Activated CD8-positive, alpha-beta memory T cell treated with anti-CD3 and anti-CD28 coated beads, Interleukin-2, amount 10 ng/mL, durations not matched to agents 7 days and 5 days (primary cell): Measurements from ENCODE around the gene FBXL14. TPM values are rescaled to one million over a fixed set of nuclear protein-coding genes. Genes with fewer than 3 reads are reported as not detected.

Source experiments
- ATAC-seq: fragments of 150-1000 bp; cut with Tn5 transposase; one replicate; pipeline ENCODE4 v1.10.0; 2021; ENCODE audit warnings: moderate library complexity
- CTCF ChIA-PET: fragments of 350-600 bp; sonication (Branson Sonifier 250); formaldehyde crosslinking; loops from one replicate; lab custom pipeline; 2021; ENCODE audit warnings: antibody characterized with exemption; lab: Charles Lee
- DNase-seq: peaks from one replicate; pipeline ENCODE4 v3.0.0-alpha.2; 2020
- H3K27ac Mint-ChIP-seq: one replicate; pipeline ENCODE4 v1.8.0; 2021; ENCODE audit warnings: mild to moderate bottlenecking, mixed read lengths
- H3K27me3 Mint-ChIP-seq: one replicate; pipeline ENCODE4 v1.8.0; 2021; ENCODE audit warnings: mixed read lengths
- H3K36me3 Mint-ChIP-seq: one replicate; pipeline ENCODE4 v1.8.0; 2021; ENCODE audit warnings: mild to moderate bottlenecking, mixed read lengths
- H3K4me1 Mint-ChIP-seq: one replicate; pipeline ENCODE4 v1.8.0; 2021; ENCODE audit warnings: mixed read lengths
- H3K4me3 Mint-ChIP-seq: one replicate; pipeline ENCODE4 v1.8.0; 2021; ENCODE audit warnings: mild to moderate bottlenecking, moderate library complexity, mixed read lengths
- H3K9me3 Mint-ChIP-seq: one replicate; pipeline ENCODE4 v1.8.0; 2022; ENCODE audit warnings: low read depth, mixed read lengths
- total RNA-seq, 2 experiments: library from RNA; stranded (reverse); gene quantifications; one replicate each; pipeline ENCODE4 v1.2.3, GENCODE V29; 2021

FBXL14 gene
- total RNA-seq, 2 experiments from 2014 or later = 28.2 to 33.4 TPM

DNA sequence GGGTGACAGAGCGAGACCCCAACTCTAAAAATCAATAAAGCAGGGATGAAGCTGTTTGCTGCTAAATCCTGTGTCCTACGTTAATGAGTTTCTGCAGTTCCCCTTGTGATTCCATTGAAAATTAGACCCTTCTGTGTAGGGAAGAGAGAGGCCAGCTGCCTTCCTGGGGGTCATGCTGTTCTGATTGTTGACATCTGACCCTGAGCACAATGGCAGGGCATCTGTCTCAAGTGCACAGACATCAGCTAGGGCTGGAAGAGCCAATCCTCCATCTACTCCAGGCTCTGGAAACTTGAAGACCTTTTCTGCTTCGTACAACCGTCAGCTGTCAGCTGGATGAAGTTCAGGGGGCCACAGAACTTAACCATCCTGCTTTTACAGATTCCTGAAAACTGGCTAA is 10.1 kb downstream of the FBXL14 start:
- CTCF ChIA-PET = interaction anchor here (0.8 to 3.3 kb wide), 24 partner anchors 9 to 1142 kb away, joined by 3 to 114 read pairs (median 5); no protein-coding TSS in a partner anchor
- Mint-ChIP-seq H3K4me3 (no peak overlapping the region), H3K9me3 (no peaks in the 10 kb centered on the region), H3K36me3 (peaks cover 3% of the 10 kb centered on the region), H3K27me3 (no peaks in the 10 kb centered on the region), H3K27ac (no peak overlapping the region), H3K4me1 (peaks cover 19% of the 10 kb centered on the region)
- DNase-seq = no peak
- ATAC-seq = no peak

DNA sequence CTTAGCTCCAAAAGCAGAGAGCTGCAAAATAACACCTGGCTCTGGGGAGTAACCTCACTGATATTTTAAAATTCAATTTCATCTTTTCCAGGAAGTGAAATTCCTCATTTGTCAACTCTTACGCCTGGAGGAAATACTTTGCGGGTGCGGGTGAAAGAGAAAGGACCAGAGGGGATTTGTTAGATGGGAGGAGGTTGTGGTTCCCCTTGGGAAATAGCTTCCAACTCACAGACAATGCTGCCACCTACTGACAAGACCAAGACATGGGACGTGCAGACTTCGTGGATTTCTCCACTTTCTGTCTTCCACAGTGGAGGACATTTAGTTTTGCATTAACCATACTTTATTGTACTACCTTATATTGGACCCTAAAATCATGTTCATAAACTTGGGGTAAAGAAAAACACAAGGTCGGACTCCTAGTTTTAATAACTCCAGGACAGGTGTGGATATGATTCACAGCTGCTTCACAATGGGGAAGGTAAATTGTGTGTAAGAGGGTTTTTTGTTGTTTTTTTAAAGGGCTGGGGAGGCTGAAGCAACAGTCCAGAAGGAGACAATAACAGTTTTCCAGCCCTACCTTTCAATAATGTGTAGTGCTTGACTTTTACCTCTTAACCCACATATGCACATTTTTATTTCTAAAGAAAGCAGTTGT is 10.8 kb downstream of the FBXL14 start:
- Mint-ChIP-seq H3K4me3 (no peak overlapping the region), H3K27me3 (no peaks in the 10 kb centered on the region), H3K4me1 (peaks cover 15% of the 10 kb centered on the region), H3K9me3 (no peaks in the 10 kb centered on the region), H3K36me3 (peaks cover 3% of the 10 kb centered on the region), H3K27ac (no peak overlapping the region)
- ATAC-seq (peak; percentile 76), DNase-seq (peak; percentile 76)
- CTCF ChIA-PET = interaction anchor here (0.5 to 3.3 kb wide), 59 partner anchors 10 to 1015 kb away, joined by 3 to 114 read pairs (median 4); partner anchors contain the start of genes RAD52 and WNT5B

DNA sequence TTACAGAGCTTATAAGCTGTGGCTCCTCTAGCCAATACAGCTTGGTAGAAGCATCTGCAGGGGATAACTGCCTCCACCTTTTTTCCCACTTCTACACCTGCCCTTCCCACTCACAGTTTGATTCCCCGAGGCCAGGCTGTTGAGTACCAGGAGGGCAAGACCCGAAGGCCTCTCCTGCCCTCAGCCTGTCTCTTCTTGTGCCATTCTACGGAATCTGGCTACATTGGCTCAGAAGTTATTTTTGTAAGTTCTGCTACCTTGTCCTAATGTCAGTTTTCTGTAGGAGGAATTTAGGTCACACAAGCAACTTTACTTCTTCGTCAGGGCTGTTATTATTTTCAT is 11.7 kb downstream of the FBXL14 start:
- CTCF ChIA-PET = interaction anchor here (0.5 to 3.3 kb wide), 45 partner anchors 10 to 1006 kb away, joined by 3 to 114 read pairs (median 4); partner anchors contain the start of genes RAD52 and WNT5B
- no peak for DNase-seq
- H3K27ac Mint-ChIP-seq = no peak overlapping the region
- H3K27me3 Mint-ChIP-seq = no peaks in the 10 kb centered on the region
- peaks cover 3% of the 10 kb centered on the region for H3K36me3 Mint-ChIP-seq
- no peak for ATAC-seq
- no peaks in the 10 kb centered on the region for H3K9me3 Mint-ChIP-seq
- no peak overlapping the region for H3K4me3 Mint-ChIP-seq
- H3K4me1 Mint-ChIP-seq = peaks cover 9% of the 10 kb centered on the region

DNA sequence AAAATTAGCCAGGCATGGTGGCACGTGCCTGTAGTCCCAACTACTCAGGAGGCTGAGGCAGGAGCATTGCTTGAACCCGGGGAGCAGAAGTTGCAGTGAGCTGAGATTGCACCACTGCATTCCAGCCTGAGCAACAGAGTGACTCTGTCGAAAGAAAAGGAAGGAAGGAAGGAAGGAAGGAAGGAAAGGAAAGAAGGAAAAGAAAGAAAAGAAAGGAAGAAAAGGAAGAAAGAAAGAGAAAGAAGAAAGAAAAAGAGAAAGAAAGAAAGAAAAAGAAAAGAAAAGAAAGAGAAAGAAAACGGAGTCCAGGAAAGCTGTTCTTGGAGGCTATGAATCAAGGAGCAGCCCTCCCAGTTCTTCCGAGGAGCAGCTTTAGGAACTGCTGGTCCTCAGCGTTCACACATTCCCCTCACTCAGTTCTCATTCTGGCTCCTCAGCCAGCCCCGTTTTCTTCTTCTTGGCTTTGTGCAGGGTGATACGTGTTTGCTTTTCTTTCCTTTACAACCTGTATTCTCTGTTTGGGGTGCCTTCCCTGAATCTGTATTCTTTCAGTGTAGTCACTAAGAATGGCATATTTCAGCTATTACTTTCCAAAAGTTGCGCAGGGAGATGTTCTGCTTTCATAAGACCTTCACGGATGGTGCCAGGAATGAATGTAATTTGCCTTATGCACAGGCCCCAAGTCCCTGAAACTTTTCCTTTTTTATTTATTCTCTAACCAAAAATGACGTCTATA is 12.2 kb downstream of the FBXL14 start:
- CTCF ChIA-PET = interaction anchor here (1.0 to 3.3 kb wide), 16 partner anchors 11 to 740 kb away, joined by 3 to 114 read pairs (median 6); partner anchors contain the start of gene WNT5B
- H3K4me3 Mint-ChIP-seq = no peak overlapping the region
- no peak overlapping the region for H3K27ac Mint-ChIP-seq
- no peaks in the 10 kb centered on the region for H3K27me3 Mint-ChIP-seq
- H3K4me1 Mint-ChIP-seq = peaks cover 8% of the 10 kb centered on the region
- ATAC-seq (no peak), DNase-seq (no peak)
- H3K36me3 Mint-ChIP-seq = peaks cover 1% of the 10 kb centered on the region
- no peaks in the 10 kb centered on the region for H3K9me3 Mint-ChIP-seq

DNA sequence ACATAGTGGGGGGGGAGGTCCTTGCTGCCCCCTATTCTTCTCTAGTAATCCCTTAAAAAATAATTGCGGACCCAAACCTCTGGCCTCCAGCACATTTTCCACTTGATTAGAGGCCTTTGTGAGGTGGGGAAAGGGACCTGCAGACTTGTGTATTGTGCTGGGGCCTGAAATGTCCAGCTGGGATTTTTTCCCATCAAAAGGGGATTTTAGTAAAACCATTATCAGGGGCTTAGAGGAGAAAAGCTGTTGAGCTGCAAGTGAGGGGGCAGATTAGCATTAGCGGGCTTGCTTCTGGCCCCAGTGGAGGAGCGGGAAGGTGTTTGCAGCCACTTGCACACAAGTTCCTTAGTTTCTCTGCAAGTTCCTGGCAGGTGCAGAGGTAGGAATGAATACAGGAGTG is 13.9 kb downstream of the FBXL14 start:
- Mint-ChIP-seq H3K27ac (no peak overlapping the region), H3K36me3 (peaks cover 1% of the 10 kb centered on the region), H3K27me3 (no peaks in the 10 kb centered on the region)

DNA sequence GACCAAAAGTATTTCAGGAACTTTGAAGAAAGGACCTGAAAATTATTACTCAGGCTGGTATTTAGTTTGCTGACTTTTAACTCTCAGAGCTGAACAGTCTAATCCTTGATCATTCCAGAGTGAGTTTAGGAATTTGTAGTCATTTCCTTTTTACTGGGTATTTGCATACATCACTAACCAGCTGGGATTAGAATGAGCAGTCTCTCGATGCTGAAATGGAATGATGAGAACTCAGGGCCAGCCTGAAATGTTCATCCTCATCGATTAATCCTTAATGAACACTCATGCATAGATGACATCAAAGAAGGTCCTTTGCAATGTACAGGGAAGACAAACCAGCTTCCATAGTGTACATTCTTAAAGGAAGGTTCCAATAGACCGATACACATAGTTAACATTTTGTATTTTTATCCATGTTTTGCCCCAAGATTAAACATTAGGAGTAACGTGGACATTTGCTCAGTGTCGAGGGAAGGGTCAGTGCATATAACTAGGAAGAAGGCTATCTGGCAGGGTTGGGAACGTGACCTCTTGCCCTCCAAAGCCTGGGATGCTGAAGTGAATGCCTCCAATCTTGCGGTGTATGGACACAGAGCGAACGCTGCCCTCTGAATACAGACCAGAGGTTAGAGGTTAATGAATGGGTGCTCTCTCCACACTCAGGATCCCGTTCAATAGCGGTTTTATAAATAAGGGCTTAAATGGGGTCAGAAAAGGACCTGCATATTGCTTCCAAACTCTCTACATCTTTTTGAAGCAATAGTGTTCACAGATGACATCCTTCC is 14.5 kb downstream of the FBXL14 start:
- Mint-ChIP-seq H3K36me3 (peaks cover 1% of the 10 kb centered on the region), H3K4me3 (no peak overlapping the region), H3K27ac (no peak overlapping the region), H3K9me3 (no peaks in the 10 kb centered on the region), H3K27me3 (no peaks in the 10 kb centered on the region), H3K4me1 (peaks cover 8% of the 10 kb centered on the region)
- ATAC-seq = no peak
- no peak for DNase-seq
- CTCF ChIA-PET = interaction anchor here (1.1 to 1.7 kb wide), 3 partner anchors 14 to 462 kb away, joined by 3 to 13 read pairs (median 7); no protein-coding TSS in a partner anchor

More for the DNA sequence above, 13.9 kb downstream of the FBXL14 start:
- ATAC-seq (no peak), DNase-seq (no peak)
- H3K4me1 Mint-ChIP-seq = peaks cover 8% of the 10 kb centered on the region
- no peaks in the 10 kb centered on the region for H3K9me3 Mint-ChIP-seq
- H3K4me3 Mint-ChIP-seq = no peak overlapping the region
- CTCF ChIA-PET = interaction anchor here (1.1 to 1.5 kb wide), 2 partner anchors 15 to 462 kb away, joined by 3 to 13 read pairs; no protein-coding TSS in a partner anchor

DNA sequence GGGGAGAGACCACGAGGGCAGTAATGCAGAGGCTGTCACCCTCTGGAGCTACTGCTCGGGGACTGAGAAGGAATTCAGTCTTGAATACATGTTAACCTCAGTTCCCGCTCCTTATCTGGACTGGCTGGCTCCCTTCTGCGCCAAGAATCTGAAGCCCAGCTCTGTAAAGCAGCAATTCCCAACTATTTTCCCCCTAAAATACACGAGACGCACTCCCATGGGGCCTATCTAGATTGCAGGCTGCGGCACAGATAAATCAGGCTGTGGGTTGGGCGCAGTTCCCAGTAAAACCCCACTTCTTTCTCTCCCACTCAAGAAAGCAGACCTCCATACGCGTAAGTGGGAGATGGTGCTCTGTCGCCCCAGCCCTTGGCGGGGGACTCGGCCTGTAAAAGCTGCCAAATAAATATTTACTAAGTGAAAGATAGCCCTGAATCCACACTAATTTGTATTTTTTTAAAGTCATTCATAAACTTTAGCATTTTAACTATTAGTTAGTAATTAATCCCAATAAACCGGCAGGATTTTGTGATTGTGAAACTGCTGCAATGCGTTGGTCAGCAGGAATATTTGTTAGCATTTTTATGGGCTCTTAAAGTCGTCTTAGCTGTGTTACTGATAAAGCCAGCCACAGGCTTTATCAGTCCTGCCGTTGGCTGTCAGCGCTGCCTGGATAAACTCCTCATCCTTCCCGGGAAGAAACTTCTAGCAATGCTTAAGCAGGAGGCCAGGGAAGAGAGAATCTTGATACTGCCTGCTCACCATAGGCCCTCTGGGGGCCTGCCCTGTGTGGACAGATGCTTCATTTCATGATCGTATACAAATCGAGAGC is 17.8 kb downstream of the FBXL14 start:
- H3K4me3 Mint-ChIP-seq = no peak overlapping the region
- no peak overlapping the region for H3K27ac Mint-ChIP-seq
- no peaks in the 10 kb centered on the region for H3K36me3 Mint-ChIP-seq
- ATAC-seq = no peak
- H3K4me1 Mint-ChIP-seq = no peaks in the 10 kb centered on the region
- H3K9me3 Mint-ChIP-seq = no peaks in the 10 kb centered on the region
- DNase-seq = no peak
- no peaks in the 10 kb centered on the region for H3K27me3 Mint-ChIP-seq
- CTCF ChIA-PET = interaction anchor here (1.2 to 1.3 kb wide), 3 partner anchors 12 to 459 kb away, joined by 3 to 7 read pairs (median 4); no protein-coding TSS in a partner anchor

DNA sequence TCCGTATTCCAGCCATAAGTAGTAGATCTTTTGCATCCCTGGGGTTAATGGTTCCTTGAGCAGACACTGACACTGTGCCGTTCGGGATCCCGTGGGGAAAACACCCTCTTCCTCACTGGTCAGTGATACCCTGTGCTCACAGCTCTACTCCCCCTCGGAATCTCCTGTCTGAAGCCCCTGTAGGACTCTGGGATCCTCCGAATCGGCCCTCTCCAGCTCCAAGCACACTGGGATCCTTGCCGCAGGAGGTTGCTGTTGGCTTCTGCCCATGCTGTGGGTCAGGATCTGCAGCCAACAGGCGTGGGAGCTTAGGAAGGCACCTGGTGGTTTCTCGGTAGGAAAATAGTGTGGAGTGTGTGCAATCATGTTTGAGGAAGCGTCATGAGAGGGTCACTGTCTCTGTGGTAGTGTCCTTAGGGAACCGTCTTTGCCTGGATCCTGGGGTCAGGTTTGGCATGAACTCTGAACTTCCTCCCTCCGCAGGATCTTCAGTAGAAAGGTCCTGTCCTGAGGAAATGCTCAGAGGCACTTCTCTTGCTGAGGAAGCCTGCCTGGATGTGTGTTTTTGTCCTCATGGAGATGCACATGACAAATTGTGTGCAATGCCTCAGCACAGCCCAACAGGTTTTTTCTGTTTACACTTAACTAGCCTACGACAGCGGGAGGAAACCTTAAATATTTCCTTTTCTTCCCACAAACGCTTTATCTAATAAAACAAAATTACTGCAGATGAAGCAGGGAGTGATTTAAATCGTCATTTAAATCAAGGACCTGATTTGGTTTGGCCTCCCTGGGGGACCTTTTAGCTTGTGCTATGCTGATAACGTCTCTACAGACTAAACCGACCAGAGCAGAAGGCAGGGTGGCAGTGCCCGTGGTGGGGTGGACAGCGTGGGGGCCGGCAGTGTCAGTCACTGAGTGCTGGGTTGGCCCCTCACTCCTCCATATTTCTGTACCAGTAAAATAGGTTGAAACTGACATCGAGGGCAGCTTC is 18.7 kb downstream of the FBXL14 start:
- Mint-ChIP-seq H3K9me3 (no peaks in the 10 kb centered on the region), H3K4me1 (no peaks in the 10 kb centered on the region), H3K4me3 (no peak overlapping the region), H3K36me3 (no peaks in the 10 kb centered on the region), H3K27ac (no peak overlapping the region), H3K27me3 (no peaks in the 10 kb centered on the region)
- ATAC-seq (no peak), DNase-seq (no peak)
- CTCF ChIA-PET = interaction anchor here (1.2 kb wide), 1 partner anchor 13 kb away, joined by 4 read pairs; no protein-coding TSS in a partner anchor

DNA sequence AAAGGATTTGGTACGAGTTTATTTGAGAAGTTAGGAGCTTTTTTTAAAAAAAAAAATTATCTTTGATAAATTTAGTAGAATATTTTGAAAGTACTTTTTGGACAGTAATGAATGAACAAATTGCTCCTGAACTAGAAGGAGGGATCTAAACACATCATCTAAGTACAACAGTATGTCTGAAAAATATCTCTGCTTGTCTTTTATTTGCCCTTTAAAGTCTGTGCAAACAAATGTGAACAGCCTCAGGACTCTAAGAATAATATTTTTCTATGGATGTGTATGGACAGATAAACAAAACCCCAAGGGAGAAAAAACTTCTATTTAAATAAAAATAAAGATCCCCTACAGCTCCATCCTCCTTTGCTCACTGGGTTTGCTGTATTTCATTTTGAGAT is 19.5 kb downstream of the FBXL14 start:
- DNase-seq = no peak
- Mint-ChIP-seq H3K9me3 (no peaks in the 10 kb centered on the region), H3K4me1 (no peaks in the 10 kb centered on the region), H3K4me3 (no peak overlapping the region), H3K27ac (no peak overlapping the region), H3K27me3 (no peaks in the 10 kb centered on the region), H3K36me3 (no peaks in the 10 kb centered on the region)
- ATAC-seq = no peak
- CTCF ChIA-PET = no interaction called here

DNA sequence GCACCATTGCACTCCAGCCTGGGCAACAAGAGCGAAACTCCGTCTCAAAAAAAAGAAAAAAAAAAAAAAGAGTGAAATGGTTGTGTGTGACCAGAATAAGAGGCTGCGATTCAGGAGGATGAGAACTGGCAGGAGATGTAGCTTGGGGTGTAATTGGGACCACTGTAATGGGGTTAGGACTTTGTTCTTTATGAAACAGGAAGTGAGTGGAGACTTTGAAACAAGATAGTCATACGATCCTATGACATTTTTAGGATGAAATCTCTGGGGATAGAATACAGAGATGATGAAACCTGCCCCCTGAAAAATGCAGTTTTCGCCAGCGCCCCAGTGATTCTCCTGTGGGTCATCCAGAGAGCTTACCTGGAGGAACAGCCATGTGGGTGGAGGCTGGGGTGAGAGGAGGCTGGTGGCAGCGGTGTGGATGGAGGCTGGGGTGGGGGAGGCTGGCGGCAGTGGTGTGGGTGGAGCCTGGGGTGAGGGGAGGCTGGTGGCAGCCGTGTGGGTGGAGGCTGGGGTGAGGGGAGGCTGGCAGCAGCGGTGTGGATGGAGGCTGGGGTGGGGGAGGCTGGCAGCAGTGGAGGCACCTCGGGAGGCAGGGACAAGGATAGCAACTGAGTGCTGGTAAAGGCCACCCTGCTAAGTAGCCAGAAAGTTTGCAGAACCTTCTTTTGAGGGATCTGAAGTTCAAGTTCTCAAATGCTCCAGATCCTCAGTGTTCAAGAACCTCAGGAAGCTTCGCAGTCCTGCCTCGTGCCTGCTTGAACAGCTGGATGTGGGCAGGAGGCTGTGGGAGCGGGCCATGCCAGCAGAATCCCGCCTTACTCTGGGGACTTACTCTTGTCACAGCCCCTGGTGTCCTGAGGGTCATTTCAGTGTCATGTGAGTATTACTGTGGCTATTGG is 20.2 kb downstream of the FBXL14 start:
- no peak for DNase-seq
- H3K36me3 Mint-ChIP-seq = no peaks in the 10 kb centered on the region
- ATAC-seq = no peak
- H3K9me3 Mint-ChIP-seq = no peaks in the 10 kb centered on the region
- no peak overlapping the region for H3K27ac Mint-ChIP-seq
- no peaks in the 10 kb centered on the region for H3K4me1 Mint-ChIP-seq
- CTCF ChIA-PET = no interaction called here
- no peaks in the 10 kb centered on the region for H3K27me3 Mint-ChIP-seq
- H3K4me3 Mint-ChIP-seq = no peak overlapping the region

DNA sequence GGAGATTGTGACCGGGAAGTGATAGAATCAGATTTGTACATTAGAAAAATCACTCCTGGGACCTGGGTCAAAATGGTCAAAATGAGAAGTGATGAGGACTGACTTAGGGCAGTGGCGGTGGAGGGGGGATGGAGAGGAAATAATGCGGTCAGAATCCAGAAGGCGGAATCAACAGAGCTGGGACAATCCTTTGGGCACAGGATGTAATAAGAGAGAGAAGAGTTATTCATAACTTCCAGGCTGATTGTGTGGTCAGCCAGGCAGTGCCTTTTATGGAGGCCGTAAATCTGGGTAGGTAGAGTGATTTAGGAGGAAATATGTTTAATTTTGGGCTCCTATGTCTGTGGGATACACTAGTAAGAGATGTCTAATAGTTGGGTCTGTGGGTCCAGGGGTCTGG is 21.6 kb downstream of the FBXL14 start:
- H3K27me3 Mint-ChIP-seq = peaks cover 4% of the 10 kb centered on the region
- DNase-seq = no peak
- no peaks in the 10 kb centered on the region for H3K36me3 Mint-ChIP-seq
- H3K9me3 Mint-ChIP-seq = no peaks in the 10 kb centered on the region
- H3K27ac Mint-ChIP-seq = no peak overlapping the region
- H3K4me3 Mint-ChIP-seq = no peak overlapping the region
- CTCF ChIA-PET = no interaction called here
- H3K4me1 Mint-ChIP-seq = no peaks in the 10 kb centered on the region
- ATAC-seq = no peak
